B cell (primary cell): ENCODE measurements around the gene LPCAT1. TPM values are rescaled to one million over a fixed set of nuclear protein-coding genes. Genes with fewer than 3 reads are reported as not detected.

Experiments used
- ATAC-seq: fragments of 200-7000 bp; cut with Tn5 transposase; one replicate; pipeline ENCODE4 v1.10.0; 2021; ENCODE audit warnings: low read depth, mild to moderate bottlenecking, moderate number of reproducible peaks, moderate library complexity
- CTCF ChIA-PET: fragments of 350-600 bp; sonication (Branson Sonifier 250); formaldehyde crosslinking; loops from one replicate; lab custom pipeline; 2021; ENCODE audit warnings: antibody characterized with exemption, inconsistent platforms; lab: Charles Lee
- POLR2A ChIA-PET: fragments of 350-600 bp; sonication (Branson Sonifier 250); formaldehyde crosslinking; loops from one replicate; lab custom pipeline; 2021; ENCODE audit warnings: antibody characterized with exemption; lab: Charles Lee
- DNase-seq: peaks from one replicate; pipeline ENCODE4 v3.0.0; 2013
- H2AFZ ChIP-seq: 2 replicates; pipeline ENCODE4 v1.6.1; 2012; ENCODE audit warnings: mild to moderate bottlenecking, low read depth, low read length; ENCODE audit not compliant: insufficient read depth, poor library complexity, severe bottlenecking
- H3K27ac ChIP-seq, 2 donors: 1 replicate in 1 of 2; 2 replicates in 1 of 2; pipeline ENCODE4 v1.5.1; 2012 to 2013; ENCODE audit warnings: low read length in 2 of 2, mild to moderate bottlenecking in 2 of 2, moderate library complexity in 1 of 2
- H3K27me3 ChIP-seq, 4 experiments: fragments of 200-600 bp in 1 of 4; sonication (generic) in 1 of 4; replicated peaks in 1 of 4; 1 replicate in 2 of 4; 2 replicates in 2 of 4; pipeline versions ENCODE4 v1.6.1 to v1.7.0; 2013 to 2016; ENCODE audit warnings: low read length in 3 of 4, mild to moderate bottlenecking in 2 of 4, mixed read lengths in 1 of 4, moderate library complexity in 1 of 4; ENCODE audit not compliant: insufficient read depth in 4 of 4, control insufficient read depth in 3 of 4; ENCODE audit errors: control extremely low read depth in 1 of 4
- H3K36me3 ChIP-seq, 2 experiments: replicated peaks in 1 of 2; 1 replicate in 1 of 2; 2 replicates in 1 of 2; pipeline versions ENCODE4 v1.6.1 to v1.7.1; 2013; ENCODE audit warnings: low read length in 1 of 2; ENCODE audit not compliant: insufficient read depth in 2 of 2, control insufficient read depth in 1 of 2; ENCODE audit errors: control extremely low read depth in 1 of 2, extremely low read depth in 1 of 2
- H3K4me1 ChIP-seq, 2 donors: fragments of 200-600 bp in 1 of 2; sonication (generic) in 1 of 2; 1 replicate in 1 of 2; 2 replicates in 1 of 2; pipeline versions ENCODE4 v1.5.1 to v1.6.1; 2013 to 2017; ENCODE audit warnings: low read length in 2 of 2; ENCODE audit not compliant: control insufficient read depth in 2 of 2, insufficient read depth in 2 of 2
- H3K4me2 ChIP-seq: replicated peaks from 2 replicates; pipeline ENCODE3; 2012; ENCODE audit warnings: mild to moderate bottlenecking, low read depth, low read length; ENCODE audit not compliant: poor library complexity, severe bottlenecking
- H3K4me3 ChIP-seq, 5 experiments: fragments of 200-600 bp in 1 of 5; sonication (generic) in 1 of 5; 1 replicate in 3 of 5; 2 replicates in 2 of 5; pipeline versions ENCODE4 v1.5.1 to v1.7.0; 2011 to 2016; ENCODE audit warnings: low read length in 4 of 5, mild to moderate bottlenecking in 4 of 5, low read depth in 2 of 5, control low read depth in 1 of 5, moderate library complexity in 1 of 5; ENCODE audit not compliant: insufficient read depth in 1 of 5; ENCODE audit errors: control extremely low read depth in 1 of 5, extremely low read depth in 1 of 5
- H3K79me2 ChIP-seq: fragments of 200-600 bp; sonication (generic); one replicate; pipeline ENCODE4 v1.6.0; 2016; ENCODE audit warnings: low read length; ENCODE audit not compliant: control insufficient read depth, insufficient read depth
- H3K9ac ChIP-seq: fragments of 200-600 bp; sonication (generic); 2 replicates; pipeline ENCODE4 v1.6.1; 2017; ENCODE audit warnings: mild to moderate bottlenecking, low read length, moderate library complexity
- H3K9me3 ChIP-seq, 3 donors: one replicate each; pipeline versions ENCODE4 v1.6.1 to v1.7.1; 2013; ENCODE audit warnings: low read length in 2 of 3; ENCODE audit not compliant: control insufficient read depth in 2 of 3, insufficient read depth in 1 of 3; ENCODE audit errors: control extremely low read depth in 1 of 3
- H4K20me1 ChIP-seq: 2 replicates; pipeline ENCODE4 v1.6.0; 2012; ENCODE audit warnings: mild to moderate bottlenecking, low read length; ENCODE audit not compliant: insufficient read depth, control insufficient read depth, poor library complexity, severe bottlenecking
- H3K27ac Mint-ChIP-seq: one replicate; pipeline ENCODE4 v1.8.0; 2021; ENCODE audit warnings: mixed read lengths
- H3K27me3 Mint-ChIP-seq: one replicate; pipeline ENCODE4 v1.8.0; 2021; ENCODE audit warnings: mixed read lengths
- H3K4me1 Mint-ChIP-seq: one replicate; pipeline ENCODE4 v1.8.0; 2021; ENCODE audit warnings: mixed read lengths
- H3K4me3 Mint-ChIP-seq: one replicate; pipeline ENCODE4 v1.8.0; 2021; ENCODE audit warnings: mixed read lengths
- H3K9me3 Mint-ChIP-seq: one replicate; pipeline ENCODE4 v1.8.0; 2022; ENCODE audit warnings: mixed read lengths; ENCODE audit not compliant: insufficient read depth
- EZH2 ChIP-seq: IDR thresholded peaks from 2 replicates; pipeline ENCODE4 v1.6.1; 2012; ENCODE audit warnings: borderline replicate concordance, low read depth, mild to moderate bottlenecking, moderate library complexity, low read length; ENCODE audit not compliant: insufficient read depth, poor library complexity, severe bottlenecking
- WGBS: methylation state at CpG from one replicate; pipeline ENCODE4 v1.1.5; 2013; ENCODE audit warnings: missing lambda C conversion rate; ENCODE audit not compliant: insufficient coverage; 5-methylcytosine and 5-hydroxymethylcytosine counted together
- intact Hi-C: fragments of 100-400 bp; cut with micrococcal nuclease; formaldehyde crosslinking; loops from one replicate; pipeline ENCODE4 v1.10.0; 2022
- polyA plus RNA-seq: library from polyadenylated mRNA; depleted of rRNA; stranded (reverse); fragments of >200 nt; gene quantifications from 2 replicates; pipeline ENCODE4 v1.2.3, GENCODE V29; 2012
- total RNA-seq, 2 donors: library from RNA; stranded (reverse); fragments of 120-200 nt in 1 of 2; gene quantifications; 1 replicate in 1 of 2; 2 replicates in 1 of 2; pipeline versions ENCODE4 v1.2.3 to v1.2.4, GENCODE V29; 2013 to 2022
- TF ChIP-seq, protein P1 (sequence below): fragments of 200-600 bp; IDR thresholded peaks from one replicate; pipeline ENCODE4 v1.8.0; 2022; ENCODE audit warnings: antibody characterized with exemption, mild to moderate bottlenecking

The LPCAT1 gene
- total and polyA plus RNA-seq, 2 donors (not counting 1 experiment from before 2014, with no cell fraction given) = 94.8 to 159 TPM

DNA sequence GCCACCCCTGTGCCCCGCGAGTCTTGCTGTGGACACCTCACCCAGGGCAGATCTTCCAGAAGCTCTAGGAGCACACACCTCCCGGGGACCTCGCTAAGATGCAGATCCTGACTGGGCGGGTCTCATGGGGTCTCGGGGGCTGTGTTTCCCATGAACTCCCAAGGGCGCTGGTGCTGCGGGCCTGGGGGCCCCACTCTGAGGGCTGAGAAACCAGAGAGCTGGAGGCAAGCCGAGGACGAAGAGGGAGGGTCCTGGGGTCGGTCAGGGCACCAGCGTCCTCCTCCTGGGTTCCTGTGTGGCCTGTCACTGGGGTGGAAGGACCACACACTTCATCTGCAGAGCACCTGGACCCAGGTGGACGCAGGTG, 108.7 kb downstream of the LPCAT1 start:
- ChIA-PET CTCF (interaction anchor here (0.8 kb wide), 1 partner anchor 189 kb away, joined by 4 read pairs; no protein-coding TSS in a partner anchor), POLR2A (no interaction called here)
- 77% methylated on average over 13 of the region's 13 CpGs for WGBS
- Histone ChIP-seq H3K4me3 (no peak overlapping the region), H3K4me1 (peaks cover 0 to 6% of the 10 kb centered on the region in 2 donors), H3K9me3 (peaks cover 0 to 2% (median 0%) of the 10 kb centered on the region in 3 donors), H2AFZ (no peak overlapping the region), H4K20me1 (no peaks in the 10 kb centered on the region), H3K79me2 (no peaks in the 10 kb centered on the region), H3K9ac (no peak overlapping the region), H3K4me2 (no peak overlapping the region), H3K27ac (no peak overlapping the region), H3K27me3 (peaks cover 0 to 16% (median 2%) of the 10 kb centered on the region in 4 experiments), H3K36me3 (no peaks in the 10 kb centered on the region)
- Mint-ChIP-seq H3K27ac (no peak overlapping the region), H3K9me3 (no peaks in the 10 kb centered on the region), H3K27me3 (peaks cover 17% of the 10 kb centered on the region), H3K4me1 (peaks cover 9% of the 10 kb centered on the region), H3K4me3 (no peak overlapping the region)
- intact Hi-C loops = no loop called here
- ATAC-seq = no peak
- no peak for DNase-seq
- TF ChIP-seq, protein P1, sequence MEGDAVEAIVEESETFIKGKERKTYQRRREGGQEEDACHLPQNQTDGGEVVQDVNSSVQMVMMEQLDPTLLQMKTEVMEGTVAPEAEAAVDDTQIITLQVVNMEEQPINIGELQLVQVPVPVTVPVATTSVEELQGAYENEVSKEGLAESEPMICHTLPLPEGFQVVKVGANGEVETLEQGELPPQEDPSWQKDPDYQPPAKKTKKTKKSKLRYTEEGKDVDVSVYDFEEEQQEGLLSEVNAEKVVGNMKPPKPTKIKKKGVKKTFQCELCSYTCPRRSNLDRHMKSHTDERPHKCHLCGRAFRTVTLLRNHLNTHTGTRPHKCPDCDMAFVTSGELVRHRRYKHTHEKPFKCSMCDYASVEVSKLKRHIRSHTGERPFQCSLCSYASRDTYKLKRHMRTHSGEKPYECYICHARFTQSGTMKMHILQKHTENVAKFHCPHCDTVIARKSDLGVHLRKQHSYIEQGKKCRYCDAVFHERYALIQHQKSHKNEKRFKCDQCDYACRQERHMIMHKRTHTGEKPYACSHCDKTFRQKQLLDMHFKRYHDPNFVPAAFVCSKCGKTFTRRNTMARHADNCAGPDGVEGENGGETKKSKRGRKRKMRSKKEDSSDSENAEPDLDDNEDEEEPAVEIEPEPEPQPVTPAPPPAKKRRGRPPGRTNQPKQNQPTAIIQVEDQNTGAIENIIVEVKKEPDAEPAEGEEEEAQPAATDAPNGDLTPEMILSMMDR = no peak
- no peak for TF ChIP-seq EZH2

DNA sequence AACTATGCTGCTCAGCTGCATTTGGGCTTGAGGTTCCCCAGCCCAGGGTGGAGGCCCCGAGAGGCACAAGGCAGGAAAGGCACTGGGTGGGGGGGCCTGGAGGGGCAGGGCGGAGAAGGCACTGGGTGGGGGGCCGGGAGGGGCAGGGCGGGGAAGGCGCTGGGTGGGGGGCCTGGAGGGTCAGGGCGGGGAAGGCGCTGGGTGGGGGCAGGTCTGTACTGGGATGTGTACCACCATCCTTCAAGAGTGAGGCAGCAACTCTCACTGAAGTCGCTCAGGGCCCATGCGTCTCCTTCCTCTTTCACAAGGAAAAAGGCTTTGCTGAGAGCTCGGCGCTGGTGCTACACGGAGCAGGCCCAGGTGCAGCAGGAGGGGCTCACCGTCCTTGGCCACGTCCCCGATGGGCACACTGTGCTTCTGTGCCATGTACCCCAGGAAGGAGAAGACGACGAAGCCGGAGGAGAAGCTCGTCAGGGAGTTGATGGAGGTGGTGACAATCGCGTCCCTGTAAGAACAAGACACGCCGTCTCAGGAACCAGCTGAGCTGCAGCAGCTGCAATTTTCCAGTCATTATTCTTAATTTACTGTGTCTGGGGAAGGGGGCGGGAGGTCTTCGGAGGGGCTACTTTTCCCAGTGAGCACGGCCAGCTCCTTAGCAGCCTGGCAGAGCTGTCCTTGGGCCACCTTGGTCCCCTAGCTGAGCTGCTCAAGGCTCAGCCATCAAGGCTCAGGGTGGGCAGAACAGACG, 109.3 kb downstream of the LPCAT1 start:
- H3K4me2 ChIP-seq = no peak overlapping the region
- peaks cover 0 to 6% of the 10 kb centered on the region in 2 donors for H3K4me1 ChIP-seq
- ATAC-seq (no peak), DNase-seq (no peak)
- H3K4me3 ChIP-seq = no peak overlapping the region
- H4K20me1 ChIP-seq = no peaks in the 10 kb centered on the region
- peaks cover 9% of the 10 kb centered on the region for H3K4me1 Mint-ChIP-seq
- H3K27me3 Mint-ChIP-seq = peaks cover 21% of the 10 kb centered on the region
- ChIA-PET CTCF (interaction anchor here (0.8 kb wide), 1 partner anchor 190 kb away, joined by 4 read pairs; no protein-coding TSS in a partner anchor), POLR2A (no interaction called here)
- H3K9ac ChIP-seq = no peak overlapping the region
- no peak overlapping the region for H3K27ac Mint-ChIP-seq
- TF ChIP-seq EZH2 = no peak
- TF ChIP-seq, protein P1 = no peak
- no peak overlapping the region for H3K4me3 Mint-ChIP-seq
- WGBS = 69% methylated on average over 16 of the region's 27 CpGs
- H3K9me3 ChIP-seq = peaks cover 0 to 3% (median 0%) of the 10 kb centered on the region in 3 donors
- no peaks in the 10 kb centered on the region for H3K9me3 Mint-ChIP-seq
- no peaks in the 10 kb centered on the region for H3K36me3 ChIP-seq
- no peak overlapping the region for H3K27ac ChIP-seq
- H2AFZ ChIP-seq = no peak overlapping the region
- H3K79me2 ChIP-seq = no peaks in the 10 kb centered on the region
- peaks cover 0 to 22% (median 2%) of the 10 kb centered on the region in 4 experiments for H3K27me3 ChIP-seq
- intact Hi-C loops = no loop called here
